ENCODE data around the gene EXOC1. TPM values are rescaled to one million over a fixed set of nuclear protein-coding genes. Genes with fewer than 3 reads are reported as not detected.

The EXOC1 gene
- total and polyA plus RNA-seq, 10 donors: 15.6 to 52.8 (median 43.0) TPM

GRCh38 chr4:55939421-55939820, 86.0 kb downstream of the EXOC1 start:
- intact Hi-C loops (cut with DNase I; ENCODE audit: low total_unique reads): no loop called here
- no peaks in the 10 kb centered on the region for H3K27me3 ChIP-seq (replicated peaks in 1 of 7)
- WGBS, 5 donors: 97 to 99% (median 97%) methylated on average over 2 of the region's 2 CpGs
- H3K36me3 ChIP-seq: peaks cover 0 to 38% (median 21%) of the 10 kb centered on the region in 6 donors
- DNase-seq: no peak
- no peak overlapping the region for H3K4me3 ChIP-seq
- no peaks in the 10 kb centered on the region for H3K4me1 ChIP-seq
- peaks cover 7 to 77% (median 59%) of the 10 kb centered on the region in 8 donors for H3K9me3 ChIP-seq
- TF ChIP-seq POLR2AphosphoS5 (IDR thresholded peaks at IDR 0.05) (no peak), POLR2A (IDR thresholded peaks at IDR 0.05) (no peak), CTCF (IDR thresholded peaks at IDR 0.05 in 8 of 11, conservative IDR thresholded peaks at IDR 0.05 in 3 of 11) (no peak)
- H3K27ac ChIP-seq: no peak overlapping the region

GRCh38 chr4:55941881-55942396, 88.5 kb downstream of the EXOC1 start:
- Histone ChIP-seq H3K27me3 (replicated peaks in 1 of 7) (no peaks in the 10 kb centered on the region), H3K4me3 (no peak overlapping the region), H3K27ac (no peak overlapping the region), H3K36me3 (peaks cover 0 to 37% (median 21%) of the 10 kb centered on the region in 6 donors), H3K4me1 (peaks cover 0 to 12% (median 6%) of the 10 kb centered on the region in 6 donors), H3K9me3 (peaks cover 7 to 52% (median 38%) of the 10 kb centered on the region in 8 donors)
- TF ChIP-seq POLR2AphosphoS5 (IDR thresholded peaks at IDR 0.05): no peak
- TF ChIP-seq POLR2A (IDR thresholded peaks at IDR 0.05): no peak
- no peak for TF ChIP-seq CTCF (IDR thresholded peaks at IDR 0.05 in 8 of 11, conservative IDR thresholded peaks at IDR 0.05 in 3 of 11)
- 97 to 100% (median 98%) methylated on average over 3 of the region's 3 CpGs for WGBS, 5 donors
- no peak for DNase-seq
- intact Hi-C loops (cut with DNase I; ENCODE audit: low total_unique reads): loop anchor here (10.0 kb wide), 2 partner anchors 87 to 523 kb away; partner anchors contain the start of genes EXOC1 and SRP72

- Histone ChIP-seq H3K27me3 (replicated peaks in 1 of 7) (no peaks in the 10 kb centered on the region), H3K4me3 (peak overlapping the region; percentile 33 to 95 (median 88)), H3K4me1 (peaks cover 13 to 50% (median 37%) of the 10 kb centered on the region in 6 donors), H3K36me3 (peaks cover 0 to 6% (median 2%) of the 10 kb centered on the region in 6 donors), H3K9me3 (peaks cover 0 to 2% (median 0%) of the 10 kb centered on the region in 8 donors), H3K27ac (peak overlapping the region; percentile 87 to 99 (median 98))
- no peak for DNase-seq
- intact Hi-C loops (cut with DNase I; ENCODE audit: low total_unique reads): loop anchor here (10.0 kb wide), 2 partner anchors 93 to 517 kb away; partner anchors contain the start of genes EXOC1 and SRP72
- WGBS, 5 donors: 5 to 12% (median 6%) methylated on average over 6 of the region's 6 CpGs
- no peak for TF ChIP-seq POLR2A (IDR thresholded peaks at IDR 0.05)
- no peak for TF ChIP-seq POLR2AphosphoS5 (IDR thresholded peaks at IDR 0.05)
- TF ChIP-seq CTCF (IDR thresholded peaks at IDR 0.05 in 8 of 11, conservative IDR thresholded peaks at IDR 0.05 in 3 of 11): no peak
Observed at GRCh38 chr4:55947254-55947882, 93.9 kb downstream of the EXOC1 start.

All from spleen (tissue), 11 donors.